Spinal cord (tissue), 10 donors: ENCODE results near the gene ASPSCR1. TPM values are rescaled to one million over a fixed set of nuclear protein-coding genes. Genes with fewer than 3 reads are reported as not detected.

Experiments
- DNase-seq, 6 donors: peaks; one replicate each; pipeline versions ENCODE4 v3.0.0 to v3.0.0-alpha.2; 2013 to 2015; ENCODE audit warnings: low spot score in 6 of 6, low read depth in 4 of 6
- H3K27ac ChIP-seq: one replicate; pipeline ENCODE4 v1.5.1; 2013; ENCODE audit warnings: low read depth, low read length, control low read depth
- H3K27me3 ChIP-seq: one replicate; pipeline ENCODE4 v1.6.1; 2013; ENCODE audit warnings: low read length; ENCODE audit not compliant: control insufficient read depth, insufficient read depth
- H3K36me3 ChIP-seq: one replicate; pipeline ENCODE4 v1.6.1; 2013; ENCODE audit warnings: low read length; ENCODE audit not compliant: control insufficient read depth, insufficient read depth
- H3K4me1 ChIP-seq: one replicate; pipeline ENCODE4 v1.6.1; 2013; ENCODE audit warnings: low read length; ENCODE audit not compliant: control insufficient read depth, insufficient read depth
- H3K4me3 ChIP-seq: one replicate; pipeline ENCODE4 v1.5.1; 2013; ENCODE audit warnings: low read depth, low read length, control low read depth
- H3K9me3 ChIP-seq: one replicate; pipeline ENCODE4 v1.6.1; 2013; ENCODE audit warnings: low read length; ENCODE audit not compliant: control insufficient read depth, insufficient read depth
- WGBS: methylation state at CpG from one replicate; pipeline ENCODE4 v1.1.5; 2013; ENCODE audit warnings: missing lambda C conversion rate; ENCODE audit not compliant: insufficient coverage; 5-methylcytosine and 5-hydroxymethylcytosine counted together
- polyA plus RNA-seq, 2 donors: library from polyadenylated mRNA; unstranded; fragments of 120-200 nt; gene quantifications; one replicate each; pipeline ENCODE4 v1.2.1, GENCODE V29; 2013; ENCODE audit not compliant: insufficient read length in 2 of 2
- total RNA-seq, 2 donors: library from RNA; depleted of rRNA in 1 of 2; stranded (reverse); fragments of 120-200 nt in 1 of 2; fragments of >200 nt in 1 of 2; gene quantifications; one replicate each; pipeline versions ENCODE4 v1.2.3 to v1.2.4, GENCODE V29; 2013 to 2014
- donor health status: healthy.

Gene ASPSCR1
- total and polyA plus RNA-seq, 4 donors = 22.3 to 53.7 (median 40.9) TPM

GRCh38 chr17:81998691-81999438 lies 21.4 kb downstream of the ASPSCR1 start:
- Histone ChIP-seq H3K27ac (no peak overlapping the region), H3K27me3 (no peaks in the 10 kb centered on the region), H3K9me3 (no peaks in the 10 kb centered on the region), H3K4me3 (no peak overlapping the region), H3K36me3 (peaks cover 72% of the 10 kb centered on the region), H3K4me1 (peaks cover 53% of the 10 kb centered on the region)
- no peak for DNase-seq
- WGBS = 86% methylated on average over 12 of the region's 14 CpGs

GRCh38 chr17:81999587-81999975 lies 22.2 kb downstream of the ASPSCR1 start:
- no peaks in the 10 kb centered on the region for H3K27me3 ChIP-seq
- 98% methylated on average over 7 of the region's 12 CpGs for whole genome bisulfite sequencing
- no peak overlapping the region for H3K4me3 ChIP-seq
- no peak for DNase-seq
- H3K9me3 ChIP-seq = no peaks in the 10 kb centered on the region
- no peak overlapping the region for H3K27ac ChIP-seq
- H3K36me3 ChIP-seq = peaks cover 72% of the 10 kb centered on the region
- peaks cover 53% of the 10 kb centered on the region for H3K4me1 ChIP-seq

- no peak for DNase-seq
- Histone ChIP-seq H3K4me3 (no peak overlapping the region), H3K9me3 (no peaks in the 10 kb centered on the region), H3K4me1 (peaks cover 50% of the 10 kb centered on the region), H3K27ac (no peak overlapping the region), H3K27me3 (no peaks in the 10 kb centered on the region), H3K36me3 (peaks cover 72% of the 10 kb centered on the region)
- 46% methylated on average over 34 of the region's 36 CpGs for WGBS
Observed at GRCh38 chr17:81999976-82000802, 22.8 kb downstream of the ASPSCR1 start.

DNA sequence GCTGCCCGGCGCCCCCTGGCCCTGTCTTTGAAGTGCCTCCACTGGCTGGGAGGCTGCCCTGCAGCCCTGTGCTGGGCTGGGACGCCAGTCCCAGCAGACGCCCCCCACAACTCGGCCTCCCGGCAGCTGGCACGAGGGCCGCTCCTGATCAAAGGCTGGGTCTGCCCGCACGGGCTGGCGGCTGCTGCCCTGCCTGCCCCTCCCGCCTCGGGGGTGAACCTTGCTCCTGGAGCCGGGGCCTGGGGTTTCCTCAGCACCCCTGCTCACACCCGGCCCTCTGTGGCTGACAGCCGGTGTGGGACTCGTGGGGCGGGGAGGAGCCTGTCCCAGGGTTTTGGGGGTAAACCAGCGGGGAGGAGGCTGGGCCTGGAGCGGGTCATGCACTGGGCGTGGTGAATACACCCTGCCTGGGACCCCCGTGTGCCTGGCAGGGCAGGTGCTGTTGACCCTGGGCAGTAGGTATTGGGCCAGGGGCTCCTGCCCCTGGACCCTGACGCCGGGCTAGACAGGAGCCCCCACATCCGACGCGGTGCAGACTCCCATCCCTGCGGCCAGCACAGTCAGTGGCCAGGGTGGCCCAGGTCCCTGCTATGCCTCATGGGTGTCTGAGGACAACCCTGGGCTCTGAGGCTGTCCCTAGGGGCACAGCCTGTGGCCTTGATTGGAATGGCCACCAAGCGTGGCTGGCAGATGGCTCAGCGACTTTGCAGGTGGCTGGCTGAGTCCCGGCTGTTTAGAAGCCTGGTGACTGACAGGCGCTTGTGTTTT lies 23.6 kb downstream of the ASPSCR1 start:
- no peak overlapping the region for H3K27ac ChIP-seq
- no peak overlapping the region for H3K4me3 ChIP-seq
- WGBS = 62% methylated on average over 32 of the region's 32 CpGs
- H3K36me3 ChIP-seq = peaks cover 72% of the 10 kb centered on the region
- H3K27me3 ChIP-seq = no peaks in the 10 kb centered on the region
- peaks cover 43% of the 10 kb centered on the region for H3K4me1 ChIP-seq
- no peak for DNase-seq
- no peaks in the 10 kb centered on the region for H3K9me3 ChIP-seq

- Histone ChIP-seq H3K36me3 (peaks cover 72% of the 10 kb centered on the region), H3K4me3 (no peak overlapping the region), H3K9me3 (no peaks in the 10 kb centered on the region), H3K27me3 (no peaks in the 10 kb centered on the region), H3K4me1 (peaks cover 45% of the 10 kb centered on the region), H3K27ac (no peak overlapping the region)
- 76% methylated on average over 15 of the region's 17 CpGs for WGBS
- no peak for DNase-seq
Observed at GRCh38 chr17:82001571-82002056, 24.2 kb downstream of the ASPSCR1 start.

- no peaks in the 10 kb centered on the region for H3K27me3 ChIP-seq
- no peak overlapping the region for H3K4me3 ChIP-seq
- H3K4me1 ChIP-seq = peaks cover 59% of the 10 kb centered on the region
- no peak overlapping the region for H3K27ac ChIP-seq
- peaks cover 84% of the 10 kb centered on the region for H3K36me3 ChIP-seq
- whole genome bisulfite sequencing = 56% methylated on average over 45 of the region's 53 CpGs
- DNase-seq = no peak
- no peaks in the 10 kb centered on the region for H3K9me3 ChIP-seq
Observed at GRCh38 chr17:82003411-82004381, 26.3 kb downstream of the ASPSCR1 start.

- peaks cover 65% of the 10 kb centered on the region for H3K4me1 ChIP-seq
Observed at GRCh38 chr17:82004517-82005455, 27.4 kb downstream of the ASPSCR1 start.

GRCh38 chr17:82005701-82006348 lies 28.4 kb downstream of the ASPSCR1 start:
- peaks cover 55% of the 10 kb centered on the region for H3K4me1 ChIP-seq
- H3K27me3 ChIP-seq = no peaks in the 10 kb centered on the region
- no peaks in the 10 kb centered on the region for H3K9me3 ChIP-seq
- DNase-seq = no peak
- no peak overlapping the region for H3K27ac ChIP-seq
- no peak overlapping the region for H3K4me3 ChIP-seq
- peaks cover 84% of the 10 kb centered on the region for H3K36me3 ChIP-seq
- WGBS = 88% methylated on average over 28 of the region's 30 CpGs

More at GRCh38 chr17:82004517-82005455, 27.4 kb downstream of the ASPSCR1 start:
- Histone ChIP-seq H3K4me3 (no peak overlapping the region), H3K36me3 (peaks cover 86% of the 10 kb centered on the region), H3K27me3 (no peaks in the 10 kb centered on the region), H3K27ac (no peak overlapping the region), H3K9me3 (no peaks in the 10 kb centered on the region)
- no peak for DNase-seq
- 87% methylated on average over 41 of the region's 41 CpGs for WGBS
